Activated T-cell treated with anti-CD3 and anti-CD28 coated beads, Interleukin-2, amount 50 U/mL, for 1 hour (primary cell): Measurements from ENCODE around the gene AGBL5.
"Not testable (repeated sequence)": the region's sequence is repeated elsewhere in the genome, so short reads cannot be mapped to it uniquely, and the experiment has no call there.

ENCODE experiments used
- DNase-seq: peaks from one replicate; pipeline ENCODE4 v3.0.0-alpha.2; 2020

AGBL5 gene

DNA sequence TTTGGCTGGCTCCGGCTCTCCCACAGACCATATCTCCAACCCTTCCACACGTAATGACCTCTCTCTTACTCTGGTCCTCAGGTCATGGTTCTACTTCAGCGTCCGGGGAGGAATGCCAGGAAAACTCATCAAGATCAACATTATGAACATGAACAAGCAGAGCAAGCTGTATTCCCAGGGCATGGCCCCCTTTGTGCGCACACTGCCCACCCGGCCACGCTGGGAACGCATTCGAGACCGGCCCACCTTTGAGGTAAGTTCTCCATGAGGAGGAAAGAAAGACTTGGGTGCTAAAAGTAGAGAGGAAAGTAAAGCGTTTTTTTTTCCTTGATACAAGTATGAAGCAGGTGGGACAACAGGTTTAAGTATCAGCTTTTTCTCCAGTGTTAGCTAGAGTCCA, 1.9 kb downstream of the AGBL5 start:
- no peak for DNase-seq

DNA sequence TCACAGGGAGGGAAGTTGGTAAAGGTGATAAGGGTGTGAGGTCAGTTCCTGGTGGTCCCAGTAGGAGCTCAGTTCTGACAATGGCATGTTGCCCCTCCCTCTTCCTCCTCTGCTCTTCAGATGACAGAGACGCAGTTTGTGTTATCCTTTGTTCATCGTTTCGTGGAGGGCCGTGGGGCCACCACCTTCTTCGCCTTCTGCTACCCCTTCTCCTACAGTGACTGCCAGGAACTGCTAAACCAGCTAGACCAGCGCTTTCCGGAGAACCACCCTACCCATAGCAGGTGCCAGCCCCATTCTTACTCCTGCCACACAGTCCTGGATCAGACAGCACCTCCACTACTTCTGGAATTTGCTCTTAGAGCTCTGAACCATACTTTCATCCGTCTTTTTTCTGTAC, 2.3 kb downstream of the AGBL5 start:
- no peak for DNase-seq

DNA sequence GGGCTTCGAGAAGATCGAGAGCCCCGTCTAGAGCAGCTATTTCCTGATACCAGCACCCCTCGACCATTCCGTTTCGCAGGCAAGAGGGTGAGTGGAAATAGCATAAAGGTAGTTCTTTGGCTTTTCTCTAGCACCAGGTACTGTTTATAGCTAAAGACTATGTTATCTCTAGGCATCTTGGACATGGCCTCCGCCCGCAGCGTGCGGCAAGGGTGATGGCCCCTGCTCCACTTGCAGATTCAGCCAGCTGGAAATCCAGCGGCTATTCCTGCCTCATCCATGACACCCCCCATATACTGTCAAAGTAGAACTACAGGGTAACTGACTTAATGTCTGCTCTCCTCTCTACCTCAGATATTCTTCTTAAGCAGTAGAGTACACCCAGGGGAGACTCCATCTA, 3.3 kb downstream of the AGBL5 start:
- DNase-seq, result no peak

DNA sequence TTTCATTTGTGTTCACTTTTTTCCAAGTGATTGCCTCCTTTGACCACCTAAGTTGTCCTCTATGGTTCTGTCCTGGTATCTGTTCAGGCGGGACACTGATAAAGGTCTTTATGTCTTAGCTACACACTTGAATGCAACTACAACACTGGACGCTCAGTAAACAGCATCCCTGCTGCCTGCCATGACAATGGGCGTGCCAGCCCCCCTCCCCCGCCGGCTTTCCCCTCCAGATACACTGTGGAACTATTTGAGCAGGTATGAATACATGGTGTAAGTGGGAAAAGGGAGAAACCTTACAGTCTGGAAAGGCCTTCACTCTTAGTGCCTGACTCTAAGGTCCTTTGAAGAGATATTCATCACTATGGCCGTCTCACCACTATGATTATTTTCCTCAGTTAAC, 5.7 kb downstream of the AGBL5 start:
- no peak for DNase-seq

DNA sequence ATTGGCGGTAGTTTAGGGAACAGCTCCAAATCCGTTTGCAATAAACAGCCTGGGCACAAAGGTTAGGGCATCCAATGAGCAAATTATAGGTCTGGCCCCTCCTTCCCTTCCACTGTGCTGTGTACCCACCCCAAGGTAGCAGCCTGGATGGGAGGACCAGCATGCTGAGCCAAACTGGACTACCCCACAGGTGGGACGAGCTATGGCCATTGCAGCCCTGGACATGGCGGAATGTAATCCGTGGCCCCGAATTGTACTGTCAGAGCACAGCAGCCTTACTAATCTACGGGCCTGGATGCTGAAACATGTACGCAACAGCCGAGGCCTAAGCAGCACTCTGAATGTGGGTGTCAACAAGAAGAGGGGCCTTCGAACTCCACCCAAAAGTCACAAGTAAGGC, 6.7 kb downstream of the AGBL5 start:
- DNase-seq, result no peak

DNA sequence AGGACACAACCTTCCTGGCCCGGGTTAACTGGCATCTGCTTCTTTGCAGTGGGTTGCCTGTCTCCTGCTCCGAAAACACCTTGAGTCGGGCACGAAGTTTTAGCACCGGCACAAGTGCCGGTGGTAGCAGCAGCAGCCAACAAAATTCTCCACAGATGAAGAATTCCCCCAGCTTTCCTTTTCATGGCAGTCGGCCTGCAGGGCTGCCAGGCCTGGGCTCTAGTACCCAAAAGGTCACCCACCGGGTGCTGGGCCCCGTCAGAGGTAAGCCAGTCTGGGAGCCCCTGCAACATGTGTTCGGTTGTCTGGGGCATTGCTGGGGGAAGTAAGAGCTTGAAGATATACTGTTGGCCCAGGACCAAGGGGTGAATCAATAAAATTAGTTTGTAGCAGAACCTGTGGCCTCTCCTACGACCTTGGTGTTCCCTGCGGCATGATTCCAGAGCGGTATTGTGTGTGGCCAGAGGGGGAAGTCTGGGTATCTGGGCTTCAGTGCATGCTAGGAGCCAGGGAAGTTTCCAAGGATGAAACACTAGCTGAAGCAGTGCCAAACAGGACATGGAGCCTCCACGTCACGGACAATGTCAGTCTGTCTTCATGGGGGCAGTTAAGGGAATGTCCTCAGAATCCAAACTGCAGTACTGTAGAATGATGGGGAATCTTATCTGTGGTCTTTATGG, 7.8 kb downstream of the AGBL5 start:
- DNase-seq, result no peak

DNA sequence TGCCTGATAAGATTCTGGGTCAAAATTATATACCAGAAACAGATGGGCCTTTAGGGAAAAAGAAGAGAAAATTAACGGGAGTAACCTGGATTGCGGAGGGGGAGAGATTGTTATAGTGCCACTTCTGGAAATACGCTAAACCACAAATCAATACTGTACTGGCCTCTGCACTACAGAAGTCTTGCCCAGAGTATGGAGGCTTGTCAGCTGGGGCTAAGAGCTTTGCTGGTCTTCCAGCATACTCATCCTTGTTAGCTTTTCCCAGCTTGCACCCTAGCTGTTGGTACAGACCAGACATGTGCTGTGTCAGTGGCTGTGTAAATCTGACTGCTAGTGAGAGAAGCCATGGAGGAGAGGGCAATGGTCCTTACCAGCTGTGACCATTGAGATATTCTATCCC, 8.9 kb downstream of the AGBL5 start:
- DNase-seq, result no peak

DNA sequence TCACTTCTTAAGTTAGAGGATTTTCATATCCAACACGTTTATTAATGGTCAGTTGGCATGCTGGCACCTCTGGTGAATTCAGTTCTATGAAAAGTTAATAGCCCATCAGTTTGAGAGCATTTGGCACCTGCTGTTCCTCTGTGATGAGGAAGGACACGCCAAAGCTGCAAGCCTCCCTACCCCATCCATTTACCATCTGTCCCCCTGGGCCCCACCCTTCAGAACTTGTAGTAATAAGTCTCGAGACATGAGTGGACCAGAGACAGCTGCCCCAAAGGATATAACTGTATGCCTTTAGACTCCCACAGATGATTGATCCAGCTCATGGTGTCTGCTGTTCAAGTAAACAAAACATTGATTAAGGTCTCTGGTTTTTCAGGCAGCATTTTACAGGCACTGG, 13.7 kb downstream of the AGBL5 start:
- DNase-seq, result no peak

DNA sequence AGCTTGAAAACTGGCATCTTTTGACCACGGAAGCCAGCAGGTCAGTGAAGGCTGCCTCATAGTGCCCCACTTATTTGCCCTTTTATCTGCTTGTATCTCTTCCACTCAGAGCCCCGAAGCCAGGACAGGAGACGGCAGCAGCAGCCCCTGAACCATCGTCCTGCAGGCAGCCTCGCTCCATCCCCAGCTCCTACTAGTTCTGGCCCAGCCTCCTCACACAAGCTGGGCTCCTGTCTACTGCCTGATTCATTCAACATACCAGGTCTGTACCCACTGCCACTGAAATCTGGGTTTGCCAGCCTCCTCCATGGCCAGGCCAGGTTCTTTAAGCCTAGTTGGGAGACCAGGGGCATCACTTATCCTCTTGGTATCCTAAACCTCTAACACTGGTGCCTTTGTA, 15.9 kb downstream of the AGBL5 start:
- no peak for DNase-seq

DNA sequence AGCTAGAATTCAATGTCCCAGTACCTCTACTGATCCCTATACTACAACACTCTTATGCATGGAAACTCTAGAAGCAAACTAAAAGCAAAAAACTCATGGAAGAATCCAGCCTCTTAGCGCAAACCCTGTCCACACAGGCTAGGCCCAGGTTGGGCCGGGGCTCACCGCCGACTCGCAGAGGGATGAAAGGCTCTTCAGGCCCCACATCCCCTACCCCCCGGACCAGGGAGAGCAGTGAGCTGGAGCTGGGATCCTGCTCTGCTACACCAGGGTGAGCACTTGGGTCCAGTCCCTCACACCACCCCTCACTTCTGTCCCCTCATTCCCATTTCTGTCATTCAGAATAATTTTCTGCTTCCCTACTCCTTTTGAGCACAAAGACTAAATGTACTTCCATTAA, 18.0 kb downstream of the AGBL5 start:
- no peak for DNase-seq

DNA sequence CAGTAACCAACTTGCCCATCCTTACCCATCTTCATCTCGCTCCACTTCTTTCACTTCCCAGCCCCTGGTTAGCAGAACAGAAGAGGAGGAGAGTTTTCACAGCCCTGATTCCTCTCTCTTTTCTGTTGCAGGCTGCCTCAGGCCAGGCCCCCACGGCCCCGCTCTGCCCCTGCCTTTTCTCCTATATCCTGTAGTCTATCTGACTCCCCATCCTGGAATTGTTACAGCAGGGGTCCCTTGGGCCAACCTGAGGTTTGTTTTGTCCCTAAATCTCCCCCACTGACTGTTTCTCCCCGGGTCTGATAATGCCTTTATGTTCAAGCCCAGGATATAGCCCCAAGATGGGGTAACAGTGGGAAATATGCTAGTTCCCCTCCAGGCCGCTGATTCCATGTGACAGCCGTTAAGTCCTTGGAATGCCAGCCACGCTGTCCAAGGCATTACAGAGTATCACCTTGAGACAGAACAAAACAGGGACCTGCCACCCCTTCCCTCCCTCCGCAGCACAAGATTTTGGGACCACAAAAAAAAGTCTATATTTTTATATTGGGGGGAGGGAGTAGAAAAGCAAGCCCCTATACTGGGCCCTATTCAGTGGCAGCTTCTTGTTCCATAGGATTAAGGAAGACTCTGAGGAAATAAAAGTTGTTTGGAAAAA, 18.6 kb downstream of the AGBL5 start:
- no peak for DNase-seq

DNA sequence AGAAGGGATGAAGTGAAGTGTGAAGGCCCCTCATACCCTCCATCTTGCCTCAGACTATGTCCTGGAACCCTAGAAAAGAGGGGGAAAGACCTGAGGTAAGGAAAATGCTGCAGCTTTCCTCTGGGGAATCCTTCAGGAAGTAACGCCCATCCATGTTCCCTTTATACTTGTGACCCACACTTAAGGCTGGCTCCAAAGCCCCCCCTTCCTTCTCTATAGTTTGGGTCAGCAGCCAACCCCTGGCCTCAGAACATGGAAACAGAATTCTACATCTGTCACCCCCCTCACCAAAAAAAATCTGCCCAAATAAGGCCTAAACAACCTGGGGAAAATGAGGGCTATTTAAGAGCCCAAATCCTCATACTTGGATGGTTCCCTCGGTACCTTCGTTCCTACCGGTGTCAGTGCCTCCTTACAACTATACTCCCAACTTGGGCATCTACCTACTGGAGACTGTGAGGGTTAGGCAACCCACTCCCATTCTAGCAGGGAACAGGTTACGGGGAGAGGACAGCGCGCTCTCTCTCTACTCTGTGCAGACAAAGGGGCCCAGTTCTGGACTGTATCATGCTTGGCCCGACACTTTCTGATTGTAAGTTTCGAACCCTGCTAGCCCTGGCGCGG, 19.3 kb downstream of the AGBL5 start:
- no peak for DNase-seq

DNA sequence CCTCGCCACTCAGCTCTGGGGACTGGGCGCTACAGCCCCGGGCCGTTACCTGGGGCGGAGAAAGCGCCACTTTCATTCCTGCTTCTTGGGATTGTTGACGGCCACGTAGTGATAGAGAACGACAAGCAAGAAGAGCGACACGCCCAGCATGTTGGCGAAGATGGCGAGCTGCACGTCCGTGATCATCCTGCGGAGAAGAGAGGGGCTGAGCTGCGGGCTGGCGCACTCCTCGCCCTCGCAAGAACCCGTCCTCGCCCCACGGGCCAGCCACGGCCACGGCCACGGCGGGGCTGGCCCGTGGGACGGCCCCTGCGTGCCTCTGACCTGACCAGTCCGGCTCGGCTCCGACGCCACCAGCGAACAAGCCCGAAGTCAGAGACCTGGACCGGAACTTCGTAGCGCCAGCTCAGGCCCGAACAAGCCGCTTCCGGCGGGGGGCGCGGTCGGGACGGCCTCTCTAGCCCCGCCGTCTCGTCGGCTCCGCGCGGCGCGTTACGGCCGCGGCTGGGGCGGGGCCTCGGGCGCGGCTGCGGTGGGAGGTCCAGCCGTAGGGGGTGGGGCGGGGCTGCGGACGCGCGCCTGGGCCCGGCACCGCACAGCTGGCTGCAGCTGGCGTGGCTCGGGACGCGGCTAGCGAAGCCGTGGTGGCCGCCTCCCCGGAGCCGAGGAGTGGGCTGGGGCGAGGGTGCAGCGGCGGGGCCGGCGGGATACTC, 20.0 kb downstream of the AGBL5 start, which contains the start of gene OST4:
TSS of gene OST4 (minus strand) at position 378 of the 713 bp plus-strand sequence.
- peak; percentile 91 for DNase-seq

DNA sequence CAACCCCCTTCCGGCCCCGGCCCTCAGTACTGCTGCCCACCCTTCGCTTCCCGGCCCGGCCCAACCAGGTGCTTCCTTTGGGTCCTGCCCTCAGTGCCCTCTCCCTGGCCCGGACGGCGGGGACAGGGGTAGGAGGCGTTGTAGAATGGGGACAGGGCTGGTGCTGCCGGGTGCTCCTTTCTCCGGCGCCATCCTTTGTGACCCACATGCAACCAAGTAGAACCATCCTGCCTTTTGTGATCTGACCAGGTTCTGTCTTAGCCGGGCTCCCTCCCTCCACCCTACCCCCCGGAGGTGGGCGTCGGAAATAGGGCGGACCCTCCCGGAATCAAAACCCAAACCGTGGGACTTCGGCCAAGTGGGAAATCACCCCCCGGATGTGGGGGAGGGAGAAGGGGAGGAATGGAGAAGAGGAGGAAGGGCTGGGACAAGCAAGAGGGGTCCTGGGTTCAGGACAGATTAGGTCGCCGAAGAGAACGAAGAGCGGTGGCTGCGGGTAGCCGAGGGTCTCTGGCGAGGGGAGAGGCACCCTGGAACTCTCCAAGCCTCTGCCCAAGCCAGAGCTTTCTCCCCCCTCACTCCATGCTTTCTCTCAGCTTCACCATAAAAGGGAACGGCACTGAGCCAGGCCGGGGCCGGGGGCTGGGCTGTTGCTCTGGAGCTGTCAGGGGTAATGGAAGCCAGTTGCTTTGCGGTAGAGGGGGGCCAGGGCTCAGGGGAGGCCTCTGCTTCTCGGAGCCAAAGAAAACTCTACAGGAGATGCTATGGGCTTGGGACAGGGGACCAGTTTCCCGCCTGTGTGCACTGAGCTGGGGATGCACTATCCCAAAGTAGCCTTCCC, 20.7 kb downstream of the AGBL5 start:
- DNase-seq, result no peak

DNA sequence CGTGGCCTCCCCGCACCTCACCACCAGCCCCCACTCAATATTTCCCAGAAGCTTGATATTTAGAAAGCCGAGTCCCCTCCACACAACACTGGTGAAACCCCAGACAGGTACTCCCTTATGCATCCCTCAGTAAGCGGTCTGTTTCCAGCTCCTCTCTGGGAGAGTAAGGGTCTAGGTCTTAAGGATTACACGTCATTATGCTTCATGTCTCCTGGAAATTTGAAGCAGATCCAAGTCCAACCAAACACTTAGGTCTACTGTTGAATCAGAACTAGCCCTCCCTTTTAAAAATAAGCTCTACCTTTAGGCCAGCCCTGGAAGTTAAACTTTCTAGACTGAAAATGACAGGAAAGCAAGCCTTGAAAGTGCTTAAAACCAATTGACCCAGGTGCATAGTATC, 21.5 kb downstream of the AGBL5 start:
- no peak for DNase-seq

DNA sequence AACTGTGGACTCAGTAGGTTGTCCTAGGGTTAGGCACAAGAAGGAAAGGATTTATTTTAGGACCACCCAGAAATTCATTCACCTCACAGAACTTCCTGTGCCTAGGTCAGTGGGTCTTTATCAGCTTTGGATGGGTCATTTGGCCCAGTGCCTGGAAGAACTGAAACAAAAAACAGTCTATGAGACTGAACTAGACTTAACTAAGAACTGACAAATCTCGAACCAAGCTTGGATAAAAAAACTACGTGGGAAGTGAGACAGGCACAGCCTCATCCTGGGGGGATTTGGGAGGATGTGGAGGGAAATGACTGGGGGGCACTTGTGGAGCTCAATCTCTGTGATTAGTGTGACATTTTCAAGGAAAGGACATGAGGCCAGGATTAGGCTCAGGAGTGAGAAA, 22.3 kb downstream of the AGBL5 start:
- no peak for DNase-seq

DNA sequence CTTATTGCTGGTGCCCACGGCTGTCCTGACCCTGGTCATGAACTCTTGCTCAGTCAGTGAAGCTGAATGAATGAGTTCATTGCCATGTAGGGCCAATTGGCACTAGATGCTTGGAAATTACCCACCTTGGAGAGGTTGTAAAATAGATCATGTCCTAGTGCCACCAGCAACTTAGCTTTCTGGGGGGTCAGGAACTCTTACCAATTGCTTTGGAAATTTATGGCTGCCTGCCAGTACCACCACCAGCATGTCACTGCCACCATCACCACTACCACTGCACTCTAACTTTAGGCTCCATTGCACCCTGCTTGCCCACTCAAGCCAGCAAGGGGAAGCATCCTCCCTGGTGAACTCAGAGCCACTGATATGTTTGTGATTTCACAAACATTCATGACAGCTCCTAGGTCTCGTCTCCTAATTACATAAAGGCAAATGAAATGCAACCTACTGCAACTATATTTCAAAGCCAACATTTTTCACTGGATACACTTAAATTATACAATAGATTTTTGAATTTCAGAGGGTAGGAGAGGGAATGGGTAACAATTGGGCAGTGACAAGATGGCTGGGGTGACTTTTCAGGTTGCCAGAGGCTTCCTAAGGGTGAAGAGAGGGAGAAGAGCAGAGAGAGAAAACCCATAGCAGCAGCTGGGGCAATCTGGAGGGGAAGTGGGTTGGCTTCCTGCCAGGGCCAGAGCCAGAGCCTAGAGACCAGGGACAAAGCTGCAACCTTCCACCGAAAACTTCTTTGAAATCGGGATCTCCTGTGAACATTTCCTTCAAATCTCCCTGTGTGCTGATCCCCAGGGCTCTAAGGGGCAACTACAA, 23.5 kb downstream of the AGBL5 start:
- peak; percentile 53 for DNase-seq

DNA sequence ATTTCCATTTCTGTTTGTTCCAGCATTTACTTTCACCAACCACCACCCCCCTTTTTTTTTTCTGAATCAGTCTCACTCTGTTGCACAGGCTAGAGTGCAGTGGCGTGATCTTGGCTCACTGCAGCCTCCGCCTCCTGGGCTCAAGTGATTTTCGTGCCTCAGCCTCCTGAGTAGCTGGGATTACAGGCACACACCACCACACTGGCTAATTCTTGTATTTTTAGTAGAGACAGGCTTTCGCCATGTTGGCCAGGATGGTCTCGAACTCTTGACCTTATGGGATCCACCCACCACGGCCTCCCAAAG, 24.1 kb downstream of the AGBL5 start:
- DNase-seq, result not testable (repeated sequence)

DNA sequence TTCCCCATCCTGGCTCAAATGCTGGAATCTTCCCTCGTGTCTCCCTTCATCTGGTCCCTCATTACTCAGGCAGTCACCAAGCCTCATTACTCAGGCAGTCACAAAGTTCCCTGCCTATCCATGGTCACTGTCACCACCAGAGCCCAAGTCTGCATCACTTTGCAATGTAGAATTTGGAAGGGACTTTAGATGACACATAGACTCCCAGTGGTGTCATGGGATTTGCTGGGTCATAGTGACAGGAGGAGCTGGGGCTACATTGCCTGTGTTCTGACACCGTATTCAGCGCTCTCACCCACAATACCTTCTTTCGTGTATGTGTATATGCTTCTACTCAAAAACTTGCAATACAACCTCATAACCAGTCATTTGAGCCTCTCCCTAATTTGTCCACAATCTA, 24.9 kb downstream of the AGBL5 start:
- DNase-seq, result no peak

DNA sequence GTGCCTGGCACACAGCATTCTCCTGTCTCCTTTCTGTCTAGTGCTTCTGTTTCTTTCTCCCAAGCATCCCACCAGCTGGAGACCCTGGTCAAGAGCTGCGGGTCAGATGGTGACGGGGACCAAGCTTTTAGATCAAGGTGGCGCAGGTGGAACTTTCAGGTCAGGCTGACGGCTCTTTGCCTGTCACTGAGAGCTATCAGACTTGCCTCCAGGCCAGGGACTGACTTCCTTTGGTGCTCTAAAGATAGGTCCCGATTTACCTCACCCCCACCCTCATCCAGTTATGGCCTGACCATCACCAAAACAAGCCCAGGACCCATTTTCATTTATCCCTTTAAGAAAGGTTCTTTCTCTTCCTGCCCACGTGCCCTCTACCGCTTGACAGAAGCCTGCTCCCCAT, 25.8 kb downstream of the AGBL5 start:
- no peak for DNase-seq

DNA sequence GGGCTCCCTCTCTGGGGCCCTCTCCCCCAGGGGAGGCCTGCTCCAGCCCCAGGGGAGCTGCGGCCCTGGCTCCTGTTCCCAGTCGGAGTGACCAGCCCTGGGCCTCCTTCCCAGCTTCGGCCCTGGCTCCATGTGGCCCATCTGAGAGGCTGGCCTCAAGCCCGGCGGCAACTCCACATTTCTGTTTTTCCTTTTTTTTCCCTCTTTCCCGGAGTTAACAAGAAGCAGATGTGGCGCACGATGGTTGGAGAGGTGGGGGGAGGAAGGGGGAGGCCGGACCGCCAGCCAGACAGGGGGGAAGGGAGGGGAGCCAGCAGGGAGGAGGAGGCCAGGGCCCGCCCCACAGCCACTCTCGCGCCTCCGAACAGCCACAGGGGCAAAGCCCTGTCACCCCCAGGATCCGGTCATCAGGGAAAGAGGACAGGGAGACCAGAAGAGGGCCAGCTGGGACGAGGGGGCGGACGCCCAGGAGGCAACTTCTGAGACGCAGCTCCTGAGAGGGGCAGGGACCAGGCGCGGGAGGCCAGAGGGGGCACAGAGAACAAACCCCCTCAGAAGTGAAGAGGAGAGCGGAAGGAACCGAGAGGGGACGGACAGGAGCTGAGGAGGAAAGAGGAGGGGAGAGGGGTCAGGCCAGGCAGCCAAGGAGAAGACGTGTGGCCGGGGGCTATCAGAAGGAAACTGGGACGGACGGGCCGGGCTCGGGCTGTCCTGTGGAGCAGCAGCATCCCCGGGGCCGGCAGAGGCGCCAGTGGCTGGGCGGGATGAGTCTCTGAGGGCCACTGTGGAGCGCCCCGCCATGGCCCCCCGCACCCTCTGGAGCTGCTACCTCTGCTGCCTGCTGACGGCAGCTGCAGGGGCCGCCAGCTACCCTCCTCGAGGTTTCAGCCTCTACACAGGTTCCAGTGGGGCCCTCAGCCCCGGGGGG, 27.1 kb downstream of the AGBL5 start, which contains the start of gene EMILIN1:
TSS of gene EMILIN1 (plus strand) at position 349 of the 928 bp plus-strand sequence. CDS start at position 800, 451 bp downstream.
- DNase-seq, result no peak
